ENCODE results near the gene CFAP46.

Gene CFAP46

GRCh38 chr10:132942101-132943057 lies at the start of gene CFAP46:
Gene CFAP46 (minus strand): TSS chr10:132942570. CDS start chr10:132942484, 86 bp downstream.
- peak; percentile 83 for DNase-seq

GRCh38 chr10:132991706-132992432 lies 49.5 kb upstream of the CFAP46 start:
- DNase-seq: no peak

GRCh38 chr10:132990684-132991545 lies 48.5 kb upstream of the CFAP46 start:
- DNase-seq: no peak

- no peak for DNase-seq
These were observed 47.4 kb upstream of the CFAP46 start for GRCh38 chr10:132989476-132990415.

- no peak for DNase-seq
These were observed 46.6 kb upstream of the CFAP46 start for GRCh38 chr10:132988988-132989387.

- no peak for DNase-seq
These were observed 45.6 kb upstream of the CFAP46 start for GRCh38 chr10:132987671-132988571.

GRCh38 chr10:132986978-132987377 lies 44.6 kb upstream of the CFAP46 start:
- DNase-seq: no peak

GRCh38 chr10:132986576-132986975 lies 44.2 kb upstream of the CFAP46 start:
- no peak for DNase-seq

- DNase-seq: no peak
These were observed 43.7 kb upstream of the CFAP46 start for GRCh38 chr10:132986076-132986475.

- no peak for DNase-seq
These were observed 43.2 kb upstream of the CFAP46 start for GRCh38 chr10:132985546-132985900.

- DNase-seq: peak; percentile 67
These were observed 42.6 kb upstream of the CFAP46 start for GRCh38 chr10:132984801-132985545.

GRCh38 chr10:132984008-132984295 lies 41.6 kb upstream of the CFAP46 start:
- no peak for DNase-seq

- DNase-seq: no peak
These were observed 41.1 kb upstream of the CFAP46 start for GRCh38 chr10:132983252-132984007.

- DNase-seq: no peak
These were observed 40.1 kb upstream of the CFAP46 start for GRCh38 chr10:132982301-132982989.

GRCh38 chr10:132981746-132982145 lies 39.4 kb upstream of the CFAP46 start:
- DNase-seq: no peak

- no peak for DNase-seq
These were observed 38.8 kb upstream of the CFAP46 start for GRCh38 chr10:132981173-132981555.

- DNase-seq: no peak
These were observed 38.2 kb upstream of the CFAP46 start for GRCh38 chr10:132980426-132981172.

Data from retina (tissue), 1 donor.